Putamen (tissue), 1 donor: Measurements from ENCODE around the gene KRTAP4-3.
"Not testable (repeated sequence)": the region's sequence is repeated elsewhere in the genome, so short reads cannot be mapped to it uniquely, and the experiment has no call there.

Experiments used
- DNase-seq: peaks from one replicate; pipeline ENCODE4 v3.0.0-alpha.2; 2016; ENCODE audit warnings: low spot score

KRTAP4-3 gene

GRCh38 chr17:41151525-41151924 is 16.5 kb downstream of the KRTAP4-3 start:
- DNase-seq = no peak

DNA sequence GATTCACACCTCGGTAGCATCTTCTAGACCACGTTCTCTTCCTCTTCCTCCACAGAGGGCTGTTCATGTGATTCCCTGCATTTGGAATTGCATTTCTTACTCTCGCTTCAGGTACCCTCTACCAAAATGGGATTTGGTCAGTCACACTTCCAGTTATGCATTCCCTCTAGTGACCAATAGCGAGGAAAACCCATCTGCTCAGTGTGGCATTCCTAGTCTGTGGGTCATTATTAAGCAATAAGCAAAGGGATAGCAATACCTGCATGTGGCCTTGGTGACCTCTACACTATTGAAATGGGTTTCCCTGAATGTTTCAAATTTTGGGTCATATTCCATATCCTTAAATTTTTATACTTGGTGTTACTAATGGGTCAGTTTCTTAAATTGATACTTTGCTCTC is 18.0 kb downstream of the KRTAP4-3 start:
- DNase-seq = no peak

GRCh38 chr17:41149652-41149985 is 18.4 kb downstream of the KRTAP4-3 start, which contains the start of gene KRTAP4-5:
Gene KRTAP4-5, minus strand, starts transcription at chr17:41149825. Its CDS starts 58 bp downstream, at chr17:41149767.
- no peak for DNase-seq

- DNase-seq = not testable (repeated sequence)
Observed at GRCh38 chr17:41148971-41149651, 18.9 kb downstream of the KRTAP4-3 start.

- DNase-seq = no peak
Observed at GRCh38 chr17:41147531-41148204, 20.4 kb downstream of the KRTAP4-3 start.

- DNase-seq = no peak
Observed at GRCh38 chr17:41145261-41145660, 22.8 kb downstream of the KRTAP4-3 start.

DNA sequence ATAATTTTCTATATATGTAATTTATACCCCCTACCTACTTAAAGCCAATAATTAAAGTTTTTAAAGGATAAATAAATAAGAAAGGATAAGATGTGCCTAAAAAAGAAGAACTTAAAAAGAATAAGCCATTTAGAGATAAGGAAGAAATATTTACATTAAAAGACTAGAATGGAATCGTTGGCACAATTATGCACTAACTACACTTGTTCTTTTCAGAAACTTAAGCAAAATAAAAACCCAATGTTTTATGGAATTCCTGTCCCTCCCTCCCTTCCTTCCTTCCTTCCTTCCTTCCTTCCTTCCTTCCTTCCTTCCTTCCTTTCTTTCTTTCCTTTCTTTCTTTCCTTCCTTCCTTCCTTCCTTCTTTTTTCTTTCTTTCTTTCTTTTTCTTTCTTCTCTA is 23.2 kb downstream of the KRTAP4-3 start:
- DNase-seq = no peak

- no peak for DNase-seq
Observed at GRCh38 chr17:41141361-41141760, 26.7 kb downstream of the KRTAP4-3 start.

GRCh38 chr17:41140360-41141131 is 27.5 kb downstream of the KRTAP4-3 start, which contains the start of gene KRTAP4-6:
Gene KRTAP4-6, minus strand, starts transcription at chr17:41140544. Its CDS starts 57 bp downstream, at chr17:41140487.
- DNase-seq = no peak

DNA sequence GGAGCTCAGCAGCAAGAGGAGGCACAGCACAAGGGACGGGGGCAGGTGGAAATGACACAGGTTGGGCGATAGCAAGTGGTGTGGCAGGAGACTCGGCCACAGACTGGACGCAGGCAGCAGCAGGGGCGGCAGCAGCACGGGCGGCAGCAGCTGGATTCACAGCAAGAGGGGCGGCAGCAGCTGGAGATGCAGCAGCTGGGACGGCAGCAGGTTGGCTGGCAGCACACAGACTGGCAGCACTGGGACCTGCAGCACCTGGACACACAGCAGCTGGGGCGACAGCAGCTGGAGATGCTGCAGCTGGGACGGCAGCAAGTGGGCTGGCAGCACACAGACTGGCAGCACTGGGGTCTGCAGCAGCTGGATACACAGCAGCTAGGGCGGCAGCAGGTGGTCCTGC is 28.2 kb downstream of the KRTAP4-3 start:
- DNase-seq = not testable (repeated sequence)

DNA sequence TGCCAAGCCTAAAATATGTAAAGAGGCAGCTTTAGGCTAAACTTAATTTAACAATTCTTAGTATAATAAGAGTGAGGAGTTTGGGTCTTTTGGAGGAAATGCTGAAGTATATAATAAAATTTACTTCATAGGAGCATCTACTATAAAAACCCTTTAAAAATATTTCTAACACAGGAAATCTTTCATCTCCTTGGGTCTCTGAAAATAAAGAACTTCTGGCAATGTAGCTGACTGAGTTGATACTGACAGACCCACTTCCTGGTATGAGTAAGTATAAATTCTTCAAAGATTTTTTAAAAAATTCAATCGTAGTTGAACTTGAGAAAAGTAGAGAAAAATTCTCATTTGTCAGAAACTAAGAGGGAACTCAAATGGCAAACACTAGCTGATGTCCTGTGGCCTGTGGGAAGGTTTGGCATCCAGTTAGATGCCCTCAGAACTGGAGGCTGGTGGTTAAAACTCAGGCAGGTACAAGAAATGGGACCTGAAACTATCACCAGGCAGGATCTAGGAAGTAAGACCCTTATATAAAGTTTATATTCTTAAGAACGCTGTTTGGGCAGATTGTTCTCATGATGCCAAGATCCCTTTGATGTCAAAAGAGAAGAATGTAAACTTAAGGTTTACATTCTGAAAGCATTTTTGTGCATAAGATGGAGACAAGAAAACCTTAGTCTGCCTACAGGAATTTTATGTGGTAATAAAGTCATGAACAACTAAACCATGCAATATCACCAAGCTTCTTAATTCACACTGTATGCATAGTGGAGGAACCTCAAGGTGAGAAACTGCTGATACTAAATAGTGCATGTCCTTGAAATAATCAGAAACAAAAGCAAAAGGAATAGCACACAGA is 33.9 kb downstream of the KRTAP4-3 start:
- no peak for DNase-seq

DNA sequence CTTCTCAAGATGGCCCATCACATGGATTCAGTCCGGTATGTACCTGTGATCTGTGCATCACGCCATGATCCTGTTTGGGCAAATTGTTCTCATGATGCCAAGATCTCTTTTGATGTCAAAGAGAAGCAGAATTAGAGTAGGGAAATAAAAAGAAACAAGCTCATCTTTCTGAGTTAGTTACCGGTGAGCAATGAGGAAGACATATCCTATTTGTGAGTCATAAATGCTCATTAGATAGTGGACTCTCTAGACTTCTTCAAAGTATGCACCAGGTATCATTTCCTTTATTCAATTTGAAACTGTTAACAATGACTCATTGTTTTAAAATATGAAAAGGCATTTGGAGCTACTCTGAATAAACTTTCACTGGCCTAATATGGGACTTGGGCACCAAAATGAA is 36.0 kb downstream of the KRTAP4-3 start:
- DNase-seq = no peak

GRCh38 chr17:41127371-41127770 is 40.6 kb downstream of the KRTAP4-3 start:
- no peak for DNase-seq

DNA sequence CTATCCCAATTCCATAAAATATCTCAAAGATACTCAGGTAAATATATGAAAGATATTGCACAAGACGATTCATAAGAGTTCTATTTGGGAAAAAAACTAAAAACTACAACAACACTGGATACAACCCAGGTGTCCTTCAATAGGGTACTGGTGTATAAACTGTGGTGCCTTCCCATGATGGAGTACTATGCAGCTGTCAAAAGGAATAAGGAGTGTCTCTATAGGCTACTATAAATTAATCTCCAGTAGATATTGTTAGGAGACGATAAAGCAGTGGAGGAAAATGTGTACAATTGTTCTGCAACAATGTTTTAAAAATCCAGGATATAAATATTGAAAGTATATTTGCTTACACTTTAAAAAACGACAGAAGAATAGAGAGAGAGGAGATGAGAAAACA is 41.6 kb downstream of the KRTAP4-3 start:
- no peak for DNase-seq

DNA sequence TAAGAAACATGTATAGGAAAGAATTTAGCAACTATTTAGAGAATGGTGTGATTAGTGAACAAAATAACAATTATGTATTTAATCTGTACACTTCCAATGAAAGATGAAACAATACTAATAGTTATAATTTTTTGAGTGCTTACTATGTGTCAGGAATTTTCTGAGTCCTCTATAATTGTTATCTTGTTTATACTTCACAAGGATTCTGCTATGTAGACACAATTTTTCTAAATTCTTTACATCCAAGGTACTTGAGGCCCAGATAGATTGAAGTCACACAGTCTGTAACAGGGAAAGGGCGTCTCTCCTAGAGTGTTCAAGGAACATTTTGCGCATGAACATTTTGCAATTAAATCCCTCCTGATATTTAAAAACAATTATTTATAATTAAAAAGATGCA is 43.0 kb downstream of the KRTAP4-3 start:
- no peak for DNase-seq

DNA sequence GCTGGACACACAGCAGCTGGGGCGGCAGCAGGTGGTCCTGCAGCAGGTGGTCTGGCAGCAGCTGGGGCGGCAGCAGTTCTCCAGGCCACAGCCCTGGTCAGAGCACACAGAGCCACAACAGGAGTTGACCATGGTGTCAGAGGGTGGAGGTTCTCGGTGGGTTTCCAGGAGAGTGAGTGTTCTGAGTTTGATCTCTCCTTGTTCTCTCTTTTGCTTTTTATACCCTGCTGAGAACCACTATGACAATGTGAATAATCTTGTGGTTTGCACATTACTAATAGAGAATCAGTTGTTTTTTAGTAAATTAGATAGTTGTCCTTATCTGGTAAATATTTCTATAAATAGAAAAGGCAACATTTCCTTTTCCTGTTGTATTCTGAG is 44.0 kb downstream of the KRTAP4-3 start, which contains the start of gene KRTAP4-12:
TSS of gene KRTAP4-12 (minus strand) at position 192 of the 381 bp plus-strand sequence. CDS start at position 132, 60 bp downstream.
- DNase-seq = not testable (repeated sequence)

GRCh38 chr17:41123292-41123990 is 44.6 kb downstream of the KRTAP4-3 start:
- not testable (repeated sequence) for DNase-seq

DNA sequence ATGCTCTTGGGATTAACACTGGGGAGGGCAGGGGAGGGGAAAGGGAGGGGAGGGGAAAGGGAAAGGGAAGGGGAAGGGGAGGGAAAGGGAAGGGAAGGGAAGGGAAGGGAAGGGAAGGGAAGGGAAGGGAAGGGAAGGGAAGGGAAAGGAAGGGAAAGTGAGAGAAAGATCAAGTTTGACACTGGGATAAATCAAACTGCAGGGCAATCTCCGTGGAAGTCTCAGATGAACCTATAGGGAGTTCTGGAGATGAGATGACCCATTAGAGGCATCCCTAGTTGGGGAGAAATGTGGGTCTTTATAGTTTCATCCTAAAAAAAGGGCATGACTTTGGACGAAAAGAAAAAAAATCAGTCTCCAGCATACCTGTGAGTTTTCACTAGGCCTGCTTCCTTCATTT is 46.3 kb downstream of the KRTAP4-3 start:
- DNase-seq = no peak

DNA sequence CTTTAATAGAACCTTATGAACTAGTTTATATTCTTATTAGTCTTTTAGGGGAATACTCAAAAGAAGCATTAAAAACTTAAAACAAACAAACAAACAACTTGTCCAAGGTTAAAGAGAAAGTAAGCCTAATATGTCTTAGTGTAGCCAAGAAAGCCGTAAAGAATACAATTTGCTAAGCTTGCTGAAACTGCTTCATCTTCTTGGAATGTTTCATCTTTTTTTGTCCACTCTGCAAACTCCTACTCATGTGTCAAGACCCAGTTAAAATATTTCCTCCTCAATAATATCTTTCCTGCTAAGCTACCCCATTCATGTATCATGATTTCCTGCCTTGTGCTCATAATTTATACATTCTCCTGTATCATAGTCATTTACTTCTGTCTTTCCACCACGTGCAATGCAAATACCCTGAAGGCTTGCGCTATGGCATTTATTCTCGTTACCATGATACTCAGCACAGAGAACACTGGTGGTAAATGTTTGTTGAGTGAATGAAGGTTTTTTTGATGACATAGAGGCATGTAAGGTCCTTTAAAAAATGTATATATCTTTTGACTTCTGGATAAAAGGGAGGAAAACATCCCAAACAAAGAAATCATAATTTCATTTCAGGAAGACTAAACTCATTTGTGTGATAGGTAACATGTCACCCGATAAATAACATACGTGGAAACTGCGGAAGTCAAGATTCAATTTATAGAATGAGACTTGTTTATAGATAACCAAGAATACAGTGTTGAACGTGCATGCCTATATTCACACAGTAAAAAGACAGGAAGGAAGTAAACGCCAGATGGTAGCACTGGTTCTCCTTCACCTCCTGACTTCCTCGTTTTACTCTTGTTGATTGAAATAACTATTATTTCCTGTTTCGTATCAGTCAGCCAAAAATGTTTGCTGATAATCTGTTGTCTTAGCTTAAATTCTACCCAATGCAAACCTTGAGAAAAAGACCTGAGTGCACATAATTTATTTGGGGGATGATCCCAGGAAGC is 48.0 kb downstream of the KRTAP4-3 start:
- DNase-seq = not testable (repeated sequence)

DNA sequence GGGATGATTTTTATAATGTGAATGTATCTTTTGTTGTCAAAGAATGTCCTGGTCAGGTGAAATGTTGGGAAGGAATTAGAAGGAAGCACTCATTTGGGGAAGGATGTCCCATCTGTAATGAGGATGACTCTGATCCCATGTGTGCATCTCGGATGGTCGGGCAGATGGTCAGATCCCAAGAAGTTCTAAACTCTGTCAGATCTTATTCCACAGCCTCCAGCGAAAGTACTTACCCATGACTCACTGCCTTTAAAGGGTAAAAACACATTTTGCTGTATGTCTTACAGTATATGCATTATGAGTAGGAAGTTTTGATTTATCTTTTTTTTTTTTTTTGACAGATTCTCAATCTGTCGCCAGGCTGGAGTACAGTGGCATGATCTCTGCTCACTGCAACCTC is 49.3 kb downstream of the KRTAP4-3 start:
- no peak for DNase-seq
